Measurements from ENCODE around the gene C9orf43.

Gene C9orf43

DNA sequence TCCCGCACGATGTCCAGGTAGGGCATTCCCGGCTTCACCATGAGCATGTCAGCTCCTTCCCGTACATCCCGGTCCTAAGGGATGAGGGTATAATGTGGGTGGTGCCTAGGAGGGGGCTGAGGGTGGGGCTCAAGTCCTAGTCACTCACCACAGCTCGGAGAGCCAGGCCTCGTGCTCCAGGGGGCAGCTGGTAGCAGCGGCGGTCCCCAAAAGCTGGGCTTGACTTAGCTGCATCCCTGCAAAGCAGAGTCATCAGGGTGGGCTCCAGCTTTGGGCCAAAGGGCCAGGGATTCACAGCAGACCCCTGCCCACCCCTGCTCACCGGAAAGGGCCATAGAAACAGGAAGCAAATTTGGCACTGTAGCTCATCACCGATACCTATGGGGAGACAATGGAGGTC is 21.1 kb upstream of the C9orf43 start:
- Histone ChIP-seq H3K4me3 (no peak overlapping the region), H3K36me3 (peaks cover 41 to 74% (median 61%) of the 10 kb centered on the region in 3 donors), H3K27ac (no peak overlapping the region), H3K27me3 (no peaks in the 10 kb centered on the region), H3K9me3 (no peaks in the 10 kb centered on the region), H3K4me1 (no peaks in the 10 kb centered on the region)
- no peak for DNase-seq
- TF ChIP-seq, protein P1, sequence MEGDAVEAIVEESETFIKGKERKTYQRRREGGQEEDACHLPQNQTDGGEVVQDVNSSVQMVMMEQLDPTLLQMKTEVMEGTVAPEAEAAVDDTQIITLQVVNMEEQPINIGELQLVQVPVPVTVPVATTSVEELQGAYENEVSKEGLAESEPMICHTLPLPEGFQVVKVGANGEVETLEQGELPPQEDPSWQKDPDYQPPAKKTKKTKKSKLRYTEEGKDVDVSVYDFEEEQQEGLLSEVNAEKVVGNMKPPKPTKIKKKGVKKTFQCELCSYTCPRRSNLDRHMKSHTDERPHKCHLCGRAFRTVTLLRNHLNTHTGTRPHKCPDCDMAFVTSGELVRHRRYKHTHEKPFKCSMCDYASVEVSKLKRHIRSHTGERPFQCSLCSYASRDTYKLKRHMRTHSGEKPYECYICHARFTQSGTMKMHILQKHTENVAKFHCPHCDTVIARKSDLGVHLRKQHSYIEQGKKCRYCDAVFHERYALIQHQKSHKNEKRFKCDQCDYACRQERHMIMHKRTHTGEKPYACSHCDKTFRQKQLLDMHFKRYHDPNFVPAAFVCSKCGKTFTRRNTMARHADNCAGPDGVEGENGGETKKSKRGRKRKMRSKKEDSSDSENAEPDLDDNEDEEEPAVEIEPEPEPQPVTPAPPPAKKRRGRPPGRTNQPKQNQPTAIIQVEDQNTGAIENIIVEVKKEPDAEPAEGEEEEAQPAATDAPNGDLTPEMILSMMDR (IDR thresholded peaks at IDR 0.05), result no peak
- intact Hi-C loops (cut with DNase I; ENCODE audit: low total_unique reads), result no loop called here

DNA sequence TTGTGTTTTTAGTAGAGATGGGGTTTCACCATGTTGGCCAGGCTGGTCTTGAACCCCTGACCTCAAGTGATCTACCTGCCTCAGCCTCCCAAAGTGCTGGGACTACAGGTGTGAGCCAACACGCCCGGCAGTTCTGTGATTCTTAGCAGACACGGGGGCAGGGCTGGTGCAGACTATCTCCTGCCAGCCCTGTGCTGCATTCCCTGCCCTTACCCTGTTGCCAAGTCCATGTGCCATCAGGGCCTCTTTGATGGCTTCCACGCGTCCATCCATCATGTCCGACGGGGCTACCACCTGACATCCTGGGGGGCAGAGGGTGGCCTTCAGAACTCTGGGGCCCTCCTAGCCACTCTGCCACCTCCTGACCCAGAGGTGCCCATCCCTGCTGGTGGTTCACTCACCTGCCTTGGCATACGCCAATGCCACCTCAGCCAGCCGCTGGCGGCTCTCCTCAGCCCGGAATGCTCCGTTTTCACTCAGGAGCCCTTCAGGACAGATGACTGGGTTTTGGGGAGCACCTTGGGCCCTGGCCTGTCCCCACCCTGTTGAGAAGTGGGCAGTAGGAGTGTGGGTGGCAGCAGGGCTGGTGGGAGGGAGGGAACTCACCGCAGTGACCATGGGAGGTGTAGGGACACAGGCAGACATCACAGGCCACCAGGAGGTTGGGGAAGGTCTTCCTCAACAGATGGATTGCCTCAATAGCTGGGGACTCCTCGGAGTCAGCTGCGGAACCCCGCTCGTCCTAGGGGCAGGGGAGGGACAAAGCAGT is 20.2 kb upstream of the C9orf43 start:
- Histone ChIP-seq H3K36me3 (peaks cover 41 to 74% (median 61%) of the 10 kb centered on the region in 3 donors), H3K4me3 (no peak overlapping the region), H3K9me3 (no peaks in the 10 kb centered on the region), H3K4me1 (no peaks in the 10 kb centered on the region), H3K27me3 (no peaks in the 10 kb centered on the region), H3K27ac (no peak overlapping the region)
- no peak for DNase-seq
- intact Hi-C loops (cut with DNase I; ENCODE audit: low total_unique reads), result no loop called here
- TF ChIP-seq, protein P1 (IDR thresholded peaks at IDR 0.05), result no peak

GRCh38 chr9:113391917-113392316 is 18.6 kb upstream of the C9orf43 start:
- no peak overlapping the region for H3K4me3 ChIP-seq
- intact Hi-C loops (cut with DNase I; ENCODE audit: low total_unique reads), result no loop called here
- DNase-seq, result no peak
- no peaks in the 10 kb centered on the region for H3K9me3 ChIP-seq
- no peaks in the 10 kb centered on the region for H3K27me3 ChIP-seq
- H3K36me3 ChIP-seq, result peaks cover 37 to 67% (median 57%) of the 10 kb centered on the region in 3 donors
- no peak overlapping the region for H3K27ac ChIP-seq
- TF ChIP-seq, protein P1 (IDR thresholded peaks at IDR 0.05), result no peak
- H3K4me1 ChIP-seq, result no peaks in the 10 kb centered on the region

DNA sequence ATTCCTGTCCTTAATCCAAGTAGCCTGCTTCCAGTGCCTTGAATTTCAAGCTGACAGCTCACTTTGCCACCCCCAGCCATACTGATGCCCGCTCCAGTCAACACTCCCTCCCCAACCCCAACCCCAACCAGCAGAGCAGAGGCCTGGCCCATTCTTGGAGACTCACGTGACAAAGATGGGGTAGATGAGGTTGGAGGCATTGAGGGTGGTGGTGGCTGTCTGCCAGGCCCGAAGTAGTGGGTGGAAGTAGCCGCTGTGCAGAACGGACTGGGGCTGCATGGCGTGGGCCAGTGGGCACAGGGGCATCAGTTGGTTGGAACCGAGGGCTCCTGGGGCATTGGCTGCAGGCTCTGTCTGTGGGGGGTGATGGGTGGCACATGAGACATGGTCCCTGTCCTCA is 17.3 kb upstream of the C9orf43 start:
- Histone ChIP-seq H3K27me3 (no peaks in the 10 kb centered on the region), H3K4me3 (no peak overlapping the region), H3K9me3 (no peaks in the 10 kb centered on the region), H3K36me3 (peaks cover 36 to 53% (median 44%) of the 10 kb centered on the region in 3 donors), H3K4me1 (peaks cover 0 to 3% (median 0%) of the 10 kb centered on the region in 4 donors), H3K27ac (no peak overlapping the region)
- intact Hi-C loops (cut with DNase I; ENCODE audit: low total_unique reads), result no loop called here
- TF ChIP-seq, protein P1 (IDR thresholded peaks at IDR 0.05), result no peak
- DNase-seq, result no peak

DNA sequence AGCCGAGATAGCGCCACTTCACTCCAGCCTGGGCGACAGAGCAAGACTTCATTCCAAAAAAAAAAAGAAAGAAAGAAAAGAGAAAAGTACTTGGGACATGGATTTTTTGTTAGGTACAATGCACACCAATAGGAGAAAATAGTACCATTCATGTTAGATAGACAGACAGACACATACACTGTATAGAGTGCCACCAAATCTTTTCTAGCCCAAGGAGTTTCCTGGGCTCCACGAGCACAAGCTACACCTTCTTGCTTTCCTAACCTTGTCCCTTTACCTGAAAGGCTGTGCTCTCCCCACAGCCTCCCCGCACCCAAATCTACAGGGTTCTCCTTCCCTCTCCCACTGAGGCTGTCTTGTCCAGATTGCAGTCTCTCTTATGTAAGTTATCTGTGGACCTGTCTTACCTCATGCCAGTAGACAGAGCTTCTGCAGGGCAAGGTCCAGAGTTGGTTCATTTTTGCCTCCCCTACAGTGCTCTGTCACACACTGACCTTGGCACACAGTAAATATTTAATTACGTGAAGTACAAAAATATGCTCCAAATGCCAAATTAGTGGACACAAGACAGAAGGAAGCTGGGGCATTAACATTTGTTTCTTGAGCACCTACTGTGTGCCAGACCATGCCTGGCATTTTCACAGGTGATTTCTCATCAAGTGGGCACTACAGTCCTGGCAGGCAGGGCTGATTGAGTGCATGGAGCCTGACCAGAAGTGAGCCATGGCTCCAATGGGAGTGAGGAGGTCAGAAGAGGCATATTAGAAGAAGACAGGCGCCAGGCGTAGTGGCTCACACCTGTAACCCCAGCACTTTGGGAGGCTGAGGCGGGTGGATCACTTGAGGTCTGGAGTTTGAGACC is 15.3 kb upstream of the C9orf43 start:
- no peaks in the 10 kb centered on the region for H3K9me3 ChIP-seq
- intact Hi-C loops (cut with DNase I; ENCODE audit: low total_unique reads), result no loop called here
- H3K27me3 ChIP-seq, result no peaks in the 10 kb centered on the region
- TF ChIP-seq, protein P1 (IDR thresholded peaks at IDR 0.05), result no peak
- H3K4me1 ChIP-seq, result peaks cover 0 to 22% (median 8%) of the 10 kb centered on the region in 4 donors
- H3K27ac ChIP-seq, result no peak overlapping the region
- no peak overlapping the region for H3K4me3 ChIP-seq
- no peak for DNase-seq
- H3K36me3 ChIP-seq, result peaks cover 21 to 34% (median 24%) of the 10 kb centered on the region in 3 donors

Measured in tibial artery (tissue), 4 donors.